ENCODE results near the gene TEC.
A peak's percentile ranks its signal among the peaks of the same experiment; 100 is the strongest.

TEC gene

GRCh38 chr4:48267574-48267973 lies 2.1 kb downstream of the TEC start:
- no peak for DNase-seq

- no peak for DNase-seq
These were observed 2.9 kb downstream of the TEC start for GRCh38 chr4:48266781-48267180.

- DNase-seq, result no peak
These were observed 6.7 kb downstream of the TEC start for GRCh38 chr4:48262926-48263325.

- DNase-seq, result no peak
These were observed 7.2 kb downstream of the TEC start for GRCh38 chr4:48262484-48262883.

- DNase-seq, result no peak
These were observed 8.4 kb downstream of the TEC start for GRCh38 chr4:48261281-48261680.

- no peak for DNase-seq
These were observed 9.9 kb downstream of the TEC start for GRCh38 chr4:48259748-48260147.

GRCh38 chr4:48258845-48259397 lies 10.7 kb downstream of the TEC start:
- peak in 1 of 3 experiments; percentile 35 for DNase-seq

GRCh38 chr4:48255959-48256342 lies 13.7 kb downstream of the TEC start:
- DNase-seq, result peak in 1 of 3 experiments; percentile 14

GRCh38 chr4:48255072-48255958 lies 14.3 kb downstream of the TEC start:
- no peak for DNase-seq

- no peak for DNase-seq
These were observed 15.1 kb downstream of the TEC start for GRCh38 chr4:48254381-48255071.

- DNase-seq, result no peak
These were observed 17.3 kb downstream of the TEC start for GRCh38 chr4:48252313-48252712.

- DNase-seq, result no peak
These were observed 18.7 kb downstream of the TEC start for GRCh38 chr4:48250980-48251379.

GRCh38 chr4:48250343-48250742 lies 19.3 kb downstream of the TEC start:
- no peak for DNase-seq

- no peak for DNase-seq
These were observed 20.3 kb downstream of the TEC start for GRCh38 chr4:48249378-48249777.

- DNase-seq, result no peak
These were observed 21.1 kb downstream of the TEC start for GRCh38 chr4:48248559-48248953.

- no peak for DNase-seq
These were observed 21.6 kb downstream of the TEC start for GRCh38 chr4:48247878-48248558.

GRCh38 chr4:48247142-48247877 lies 22.3 kb downstream of the TEC start:
- no peak for DNase-seq

GRCh38 chr4:48244665-48245064 lies 25.0 kb downstream of the TEC start:
- DNase-seq, result no peak

GRCh38 chr4:48243887-48244286 lies 25.8 kb downstream of the TEC start:
- no peak for DNase-seq

- no peak for DNase-seq
These were observed 26.2 kb downstream of the TEC start for GRCh38 chr4:48243429-48243828.

- DNase-seq, result no peak
These were observed 27.0 kb downstream of the TEC start for GRCh38 chr4:48242511-48243195.

- DNase-seq, result no peak
These were observed 27.9 kb downstream of the TEC start for GRCh38 chr4:48241731-48242130.

All from NCI-H1417 (cell line).